ENCODE data around the gene METTL16. TPM values are rescaled to one million over a fixed set of nuclear protein-coding genes. Genes with fewer than 3 reads are reported as not detected.

Gene METTL16
- total and polyA plus RNA-seq, 2 donors (not counting 1 experiment from before 2014, with no cell fraction given) = 19.2 to 56.5 TPM

DNA sequence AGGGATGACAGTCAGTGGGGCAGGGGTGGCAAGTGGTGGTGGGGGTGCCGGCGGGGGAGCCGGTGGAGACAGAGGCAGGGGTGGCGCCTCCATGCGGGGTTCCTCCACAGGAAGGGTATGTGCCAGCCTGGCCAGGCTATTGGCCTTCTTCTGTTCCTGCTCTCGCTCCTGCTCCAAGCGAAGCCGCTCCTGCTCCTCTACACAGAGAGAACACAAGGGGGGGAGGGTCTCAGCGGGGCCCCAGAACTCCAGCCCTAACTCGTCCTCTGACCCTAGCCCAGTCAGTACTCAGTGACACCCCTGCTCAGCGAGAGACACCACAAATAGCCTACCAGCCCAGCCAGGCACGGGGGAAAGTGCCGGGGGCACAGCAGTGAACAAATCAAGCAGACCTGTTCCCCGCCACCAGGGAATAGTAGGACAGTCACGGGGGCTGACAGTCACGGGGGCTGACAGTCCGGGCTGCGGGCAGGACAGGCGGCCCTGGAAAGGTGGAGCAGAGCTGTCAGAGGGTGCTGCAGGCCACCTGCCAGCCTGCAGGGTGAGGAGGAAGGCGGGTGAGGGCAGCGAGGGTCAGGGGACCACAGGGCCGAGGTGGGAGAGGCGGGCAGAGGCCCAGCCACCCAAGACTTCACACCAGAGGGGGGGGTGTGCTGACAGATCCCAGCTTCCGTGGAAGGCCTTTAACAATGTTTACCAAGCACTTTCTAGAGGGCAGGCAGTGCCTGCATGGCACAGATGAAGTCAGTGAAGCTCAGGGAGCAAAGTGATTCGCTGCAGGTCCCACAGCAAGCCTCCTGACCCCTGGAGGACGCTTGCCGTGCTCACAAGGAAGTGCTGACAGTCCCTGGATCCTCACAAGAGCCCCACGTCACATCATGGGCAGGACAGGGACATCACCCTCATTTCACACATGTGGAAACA lies 116.2 kb downstream of the METTL16 start:
- Histone ChIP-seq H3K9me3 (ENCODE audit: control extremely low read depth in 1 of 3, control insufficient read depth in 2 of 3, insufficient read depth in 1 of 3, low read length in 2 of 3) (no peaks in the 10 kb centered on the region), H3K4me2 (replicated peaks; ENCODE audit: low read depth, low read length, poor library complexity, severe bottlenecking) (peak overlapping the region; percentile 98), H3K27me3 (replicated peaks in 1 of 4; ENCODE audit: control extremely low read depth in 1 of 4, control insufficient read depth in 3 of 4, insufficient read depth in 4 of 4, low read length in 3 of 4) (no peaks in the 10 kb centered on the region), H3K9ac (ENCODE audit: low read length) (no peak overlapping the region), H3K27ac (ENCODE audit: low read length in 2 of 2) (peak overlapping the region in 1 of 2 donors; percentile 29), H3K36me3 (replicated peaks in 1 of 2; ENCODE audit: control extremely low read depth in 1 of 2, control insufficient read depth in 1 of 2, extremely low read depth in 1 of 2, insufficient read depth in 2 of 2, low read length in 1 of 2) (no peaks in the 10 kb centered on the region), H3K79me2 (ENCODE audit: control insufficient read depth, insufficient read depth, low read length) (peaks cover 70% of the 10 kb centered on the region), H3K4me1 (ENCODE audit: control insufficient read depth in 2 of 2, insufficient read depth in 2 of 2, low read length in 2 of 2) (peaks cover 57 to 71% of the 10 kb centered on the region in 2 donors), H3K4me3 (ENCODE audit: control extremely low read depth in 1 of 5, extremely low read depth in 1 of 5, insufficient read depth in 1 of 5, low read depth in 2 of 5, low read length in 4 of 5) (no peak overlapping the region), H4K20me1 (ENCODE audit: control insufficient read depth, insufficient read depth, low read length, poor library complexity, severe bottlenecking) (peaks cover 72% of the 10 kb centered on the region), H2AFZ (ENCODE audit: insufficient read depth, low read depth, low read length, poor library complexity, severe bottlenecking) (no peak overlapping the region)
- intact Hi-C loops (cut with micrococcal nuclease) = no loop called here
- H3K27ac Mint-ChIP-seq = peak overlapping the region; percentile 74
- H3K9me3 Mint-ChIP-seq (ENCODE audit: insufficient read depth) = no peaks in the 10 kb centered on the region
- ChIA-PET POLR2A (interaction anchor here (0.7 kb wide), 1 partner anchor 8 kb away, joined by 5 read pairs; no protein-coding TSS in a partner anchor), CTCF (interaction anchor here (1.6 to 5.1 kb wide), 2 partner anchors 13 to 21 kb away, joined by 4 to 69 read pairs; no protein-coding TSS in a partner anchor)
- TF ChIP-seq EZH2 (IDR thresholded peaks at IDR 0.05; ENCODE audit: borderline replicate concordance, insufficient read depth, low read depth, low read length, poor library complexity, severe bottlenecking) = no peak
- TF ChIP-seq, protein P1, sequence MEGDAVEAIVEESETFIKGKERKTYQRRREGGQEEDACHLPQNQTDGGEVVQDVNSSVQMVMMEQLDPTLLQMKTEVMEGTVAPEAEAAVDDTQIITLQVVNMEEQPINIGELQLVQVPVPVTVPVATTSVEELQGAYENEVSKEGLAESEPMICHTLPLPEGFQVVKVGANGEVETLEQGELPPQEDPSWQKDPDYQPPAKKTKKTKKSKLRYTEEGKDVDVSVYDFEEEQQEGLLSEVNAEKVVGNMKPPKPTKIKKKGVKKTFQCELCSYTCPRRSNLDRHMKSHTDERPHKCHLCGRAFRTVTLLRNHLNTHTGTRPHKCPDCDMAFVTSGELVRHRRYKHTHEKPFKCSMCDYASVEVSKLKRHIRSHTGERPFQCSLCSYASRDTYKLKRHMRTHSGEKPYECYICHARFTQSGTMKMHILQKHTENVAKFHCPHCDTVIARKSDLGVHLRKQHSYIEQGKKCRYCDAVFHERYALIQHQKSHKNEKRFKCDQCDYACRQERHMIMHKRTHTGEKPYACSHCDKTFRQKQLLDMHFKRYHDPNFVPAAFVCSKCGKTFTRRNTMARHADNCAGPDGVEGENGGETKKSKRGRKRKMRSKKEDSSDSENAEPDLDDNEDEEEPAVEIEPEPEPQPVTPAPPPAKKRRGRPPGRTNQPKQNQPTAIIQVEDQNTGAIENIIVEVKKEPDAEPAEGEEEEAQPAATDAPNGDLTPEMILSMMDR (IDR thresholded peaks at IDR 0.05) = no peak
- no peaks in the 10 kb centered on the region for H3K27me3 Mint-ChIP-seq
- ATAC-seq (ENCODE audit: low read depth) (no peak), DNase-seq (no peak)
- peaks cover 68% of the 10 kb centered on the region for H3K4me1 Mint-ChIP-seq
- WGBS (ENCODE audit: insufficient coverage) = 89% methylated on average over 18 of the region's 28 CpGs
- H3K4me3 Mint-ChIP-seq = peak overlapping the region; percentile 83

All from B cell (primary cell).